B cell (primary cell): ENCODE results near the gene METRNL. TPM values are rescaled to one million over a fixed set of nuclear protein-coding genes. Genes with fewer than 3 reads are reported as not detected.

ENCODE experiments used
- ATAC-seq: fragments of 200-7000 bp; cut with Tn5 transposase; one replicate; pipeline ENCODE4 v1.10.0; 2021; ENCODE audit warnings: low read depth, mild to moderate bottlenecking, moderate number of reproducible peaks, moderate library complexity
- CTCF ChIA-PET: fragments of 350-600 bp; sonication (Branson Sonifier 250); formaldehyde crosslinking; loops from one replicate; lab custom pipeline; 2021; ENCODE audit warnings: antibody characterized with exemption, inconsistent platforms; lab: Charles Lee
- POLR2A ChIA-PET: fragments of 350-600 bp; sonication (Branson Sonifier 250); formaldehyde crosslinking; loops from one replicate; lab custom pipeline; 2021; ENCODE audit warnings: antibody characterized with exemption; lab: Charles Lee
- DNase-seq: peaks from one replicate; pipeline ENCODE4 v3.0.0; 2013
- H2AFZ ChIP-seq: 2 replicates; pipeline ENCODE4 v1.6.1; 2012; ENCODE audit warnings: mild to moderate bottlenecking, low read depth, low read length; ENCODE audit not compliant: insufficient read depth, poor library complexity, severe bottlenecking
- H3K27ac ChIP-seq, 2 donors: 1 replicate in 1 of 2; 2 replicates in 1 of 2; pipeline ENCODE4 v1.5.1; 2012 to 2013; ENCODE audit warnings: low read length in 2 of 2, mild to moderate bottlenecking in 2 of 2, moderate library complexity in 1 of 2
- H3K27me3 ChIP-seq, 4 experiments: fragments of 200-600 bp in 1 of 4; sonication (generic) in 1 of 4; replicated peaks in 1 of 4; 1 replicate in 2 of 4; 2 replicates in 2 of 4; pipeline versions ENCODE4 v1.6.1 to v1.7.0; 2013 to 2016; ENCODE audit warnings: low read length in 3 of 4, mild to moderate bottlenecking in 2 of 4, mixed read lengths in 1 of 4, moderate library complexity in 1 of 4; ENCODE audit not compliant: insufficient read depth in 4 of 4, control insufficient read depth in 3 of 4; ENCODE audit errors: control extremely low read depth in 1 of 4
- H3K36me3 ChIP-seq, 2 experiments: replicated peaks in 1 of 2; 1 replicate in 1 of 2; 2 replicates in 1 of 2; pipeline versions ENCODE4 v1.6.1 to v1.7.1; 2013; ENCODE audit warnings: low read length in 1 of 2; ENCODE audit not compliant: insufficient read depth in 2 of 2, control insufficient read depth in 1 of 2; ENCODE audit errors: control extremely low read depth in 1 of 2, extremely low read depth in 1 of 2
- H3K4me1 ChIP-seq, 2 donors: fragments of 200-600 bp in 1 of 2; sonication (generic) in 1 of 2; 1 replicate in 1 of 2; 2 replicates in 1 of 2; pipeline versions ENCODE4 v1.5.1 to v1.6.1; 2013 to 2017; ENCODE audit warnings: low read length in 2 of 2; ENCODE audit not compliant: control insufficient read depth in 2 of 2, insufficient read depth in 2 of 2
- H3K4me2 ChIP-seq: replicated peaks from 2 replicates; pipeline ENCODE3; 2012; ENCODE audit warnings: mild to moderate bottlenecking, low read depth, low read length; ENCODE audit not compliant: poor library complexity, severe bottlenecking
- H3K4me3 ChIP-seq, 5 experiments: fragments of 200-600 bp in 1 of 5; sonication (generic) in 1 of 5; 1 replicate in 3 of 5; 2 replicates in 2 of 5; pipeline versions ENCODE4 v1.5.1 to v1.7.0; 2011 to 2016; ENCODE audit warnings: low read length in 4 of 5, mild to moderate bottlenecking in 4 of 5, low read depth in 2 of 5, control low read depth in 1 of 5, moderate library complexity in 1 of 5; ENCODE audit not compliant: insufficient read depth in 1 of 5; ENCODE audit errors: control extremely low read depth in 1 of 5, extremely low read depth in 1 of 5
- H3K79me2 ChIP-seq: fragments of 200-600 bp; sonication (generic); one replicate; pipeline ENCODE4 v1.6.0; 2016; ENCODE audit warnings: low read length; ENCODE audit not compliant: control insufficient read depth, insufficient read depth
- H3K9ac ChIP-seq: fragments of 200-600 bp; sonication (generic); 2 replicates; pipeline ENCODE4 v1.6.1; 2017; ENCODE audit warnings: mild to moderate bottlenecking, low read length, moderate library complexity
- H3K9me3 ChIP-seq, 3 donors: one replicate each; pipeline versions ENCODE4 v1.6.1 to v1.7.1; 2013; ENCODE audit warnings: low read length in 2 of 3; ENCODE audit not compliant: control insufficient read depth in 2 of 3, insufficient read depth in 1 of 3; ENCODE audit errors: control extremely low read depth in 1 of 3
- H4K20me1 ChIP-seq: 2 replicates; pipeline ENCODE4 v1.6.0; 2012; ENCODE audit warnings: mild to moderate bottlenecking, low read length; ENCODE audit not compliant: insufficient read depth, control insufficient read depth, poor library complexity, severe bottlenecking
- H3K27ac Mint-ChIP-seq: one replicate; pipeline ENCODE4 v1.8.0; 2021; ENCODE audit warnings: mixed read lengths
- H3K27me3 Mint-ChIP-seq: one replicate; pipeline ENCODE4 v1.8.0; 2021; ENCODE audit warnings: mixed read lengths
- H3K4me1 Mint-ChIP-seq: one replicate; pipeline ENCODE4 v1.8.0; 2021; ENCODE audit warnings: mixed read lengths
- H3K4me3 Mint-ChIP-seq: one replicate; pipeline ENCODE4 v1.8.0; 2021; ENCODE audit warnings: mixed read lengths
- H3K9me3 Mint-ChIP-seq: one replicate; pipeline ENCODE4 v1.8.0; 2022; ENCODE audit warnings: mixed read lengths; ENCODE audit not compliant: insufficient read depth
- EZH2 ChIP-seq: IDR thresholded peaks from 2 replicates; pipeline ENCODE4 v1.6.1; 2012; ENCODE audit warnings: borderline replicate concordance, low read depth, mild to moderate bottlenecking, moderate library complexity, low read length; ENCODE audit not compliant: insufficient read depth, poor library complexity, severe bottlenecking
- WGBS: methylation state at CpG from one replicate; pipeline ENCODE4 v1.1.5; 2013; ENCODE audit warnings: missing lambda C conversion rate; ENCODE audit not compliant: insufficient coverage; 5-methylcytosine and 5-hydroxymethylcytosine counted together
- intact Hi-C: fragments of 100-400 bp; cut with micrococcal nuclease; formaldehyde crosslinking; loops from one replicate; pipeline ENCODE4 v1.10.0; 2022
- polyA plus RNA-seq: library from polyadenylated mRNA; depleted of rRNA; stranded (reverse); fragments of >200 nt; gene quantifications from 2 replicates; pipeline ENCODE4 v1.2.3, GENCODE V29; 2012
- total RNA-seq, 2 donors: library from RNA; stranded (reverse); fragments of 120-200 nt in 1 of 2; gene quantifications; 1 replicate in 1 of 2; 2 replicates in 1 of 2; pipeline versions ENCODE4 v1.2.3 to v1.2.4, GENCODE V29; 2013 to 2022
- TF ChIP-seq, protein P1 (sequence below): fragments of 200-600 bp; IDR thresholded peaks from one replicate; pipeline ENCODE4 v1.8.0; 2022; ENCODE audit warnings: antibody characterized with exemption, mild to moderate bottlenecking

METRNL gene
- total and polyA plus RNA-seq, 2 donors (not counting 1 experiment from before 2014, with no cell fraction given): 11.8 to 18.4 TPM

- Mint-ChIP-seq H3K4me1 (peaks cover 7% of the 10 kb centered on the region), H3K4me3 (no peak overlapping the region), H3K9me3 (no peaks in the 10 kb centered on the region), H3K27ac (no peak overlapping the region), H3K27me3 (no peaks in the 10 kb centered on the region)
- Histone ChIP-seq H3K27me3 (peaks cover 0 to 3% (median 1%) of the 10 kb centered on the region in 4 experiments), H4K20me1 (peaks cover 4% of the 10 kb centered on the region), H3K27ac (no peak overlapping the region), H3K36me3 (no peaks in the 10 kb centered on the region), H3K9ac (no peak overlapping the region), H3K4me2 (no peak overlapping the region), H3K4me3 (no peak overlapping the region), H3K9me3 (peaks cover 0 to 6% (median 0%) of the 10 kb centered on the region in 3 donors), H2AFZ (no peak overlapping the region), H3K79me2 (peaks cover 3% of the 10 kb centered on the region), H3K4me1 (no peaks in the 10 kb centered on the region)
- intact Hi-C loops: no loop called here
- CTCF ChIA-PET: no interaction called here
- POLR2A ChIA-PET: interaction anchor here (0.9 kb wide), 1 partner anchor 16 kb away, joined by 4 read pairs; no protein-coding TSS in a partner anchor
- no peak for DNase-seq
- TF ChIP-seq EZH2: no peak
- TF ChIP-seq, protein P1, sequence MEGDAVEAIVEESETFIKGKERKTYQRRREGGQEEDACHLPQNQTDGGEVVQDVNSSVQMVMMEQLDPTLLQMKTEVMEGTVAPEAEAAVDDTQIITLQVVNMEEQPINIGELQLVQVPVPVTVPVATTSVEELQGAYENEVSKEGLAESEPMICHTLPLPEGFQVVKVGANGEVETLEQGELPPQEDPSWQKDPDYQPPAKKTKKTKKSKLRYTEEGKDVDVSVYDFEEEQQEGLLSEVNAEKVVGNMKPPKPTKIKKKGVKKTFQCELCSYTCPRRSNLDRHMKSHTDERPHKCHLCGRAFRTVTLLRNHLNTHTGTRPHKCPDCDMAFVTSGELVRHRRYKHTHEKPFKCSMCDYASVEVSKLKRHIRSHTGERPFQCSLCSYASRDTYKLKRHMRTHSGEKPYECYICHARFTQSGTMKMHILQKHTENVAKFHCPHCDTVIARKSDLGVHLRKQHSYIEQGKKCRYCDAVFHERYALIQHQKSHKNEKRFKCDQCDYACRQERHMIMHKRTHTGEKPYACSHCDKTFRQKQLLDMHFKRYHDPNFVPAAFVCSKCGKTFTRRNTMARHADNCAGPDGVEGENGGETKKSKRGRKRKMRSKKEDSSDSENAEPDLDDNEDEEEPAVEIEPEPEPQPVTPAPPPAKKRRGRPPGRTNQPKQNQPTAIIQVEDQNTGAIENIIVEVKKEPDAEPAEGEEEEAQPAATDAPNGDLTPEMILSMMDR: no peak
- WGBS: 96% methylated on average over 14 of the region's 14 CpGs
- ATAC-seq: no peak
These were observed 14.1 kb downstream of the METRNL start for GRCh38 chr17:83093506-83093905.

DNA sequence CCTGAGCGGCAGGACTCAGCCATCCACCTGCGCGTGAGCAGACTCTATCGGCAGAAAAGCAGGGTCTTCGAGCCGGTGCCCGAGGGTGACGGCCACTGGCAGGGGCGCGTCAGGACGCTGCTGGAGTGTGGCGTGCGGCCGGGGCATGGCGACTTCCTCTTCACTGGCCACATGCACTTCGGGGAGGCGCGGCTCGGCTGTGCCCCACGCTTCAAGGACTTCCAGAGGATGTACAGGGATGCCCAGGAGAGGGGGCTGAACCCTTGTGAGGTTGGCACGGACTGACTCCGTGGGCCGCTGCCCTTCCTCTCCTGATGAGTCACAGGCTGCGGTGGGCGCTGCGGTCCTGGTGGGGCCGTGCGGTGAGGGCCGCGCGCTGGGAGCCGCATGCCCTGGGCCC, 14.9 kb downstream of the METRNL start:
- no peaks in the 10 kb centered on the region for H3K27me3 Mint-ChIP-seq
- DNase-seq (no peak), ATAC-seq (no peak)
- TF ChIP-seq, protein P1: no peak
- no peak for TF ChIP-seq EZH2
- peaks cover 9% of the 10 kb centered on the region for H3K4me1 Mint-ChIP-seq
- peaks cover under 1% of the 10 kb centered on the region for H3K79me2 ChIP-seq
- peaks cover 0 to 11% (median 5%) of the 10 kb centered on the region in 4 experiments for H3K27me3 ChIP-seq
- H3K27ac Mint-ChIP-seq: no peak overlapping the region
- 95% methylated on average over 30 of the region's 32 CpGs for WGBS
- H3K4me3 ChIP-seq: no peak overlapping the region
- no peak overlapping the region for H2AFZ ChIP-seq
- no peak overlapping the region for H3K9ac ChIP-seq
- ChIA-PET CTCF (no interaction called here), POLR2A (no interaction called here)
- H3K4me3 Mint-ChIP-seq: no peak overlapping the region
- H3K9me3 Mint-ChIP-seq: no peaks in the 10 kb centered on the region
- H3K4me2 ChIP-seq: no peak overlapping the region
- H4K20me1 ChIP-seq: peaks cover 4% of the 10 kb centered on the region
- H3K36me3 ChIP-seq: no peaks in the 10 kb centered on the region
- H3K27ac ChIP-seq: no peak overlapping the region
- H3K4me1 ChIP-seq: peaks cover 6 to 7% of the 10 kb centered on the region in 2 donors
- H3K9me3 ChIP-seq: peaks cover 0 to 12% (median 0%) of the 10 kb centered on the region in 3 donors
- intact Hi-C loops: no loop called here
